RWPE2 (cell line): ENCODE data around the gene ARHGAP10.

Experiments
- ATAC-seq: fragments of 200-7000 bp; cut with Tn5 transposase; 3 replicates; pipeline ENCODE4 v1.9.1; 2021; ENCODE audit warnings: low read depth
- DNase-seq: peaks from one replicate; pipeline ENCODE4 v3.0.0-alpha.2; 2020; ENCODE audit warnings: low spot score
- H3K27ac ChIP-seq: fragments of 450-650 bp; 2 replicates; pipeline ENCODE4 v1.5.1; 2017; ENCODE audit warnings: mild to moderate bottlenecking; ENCODE audit not compliant: poor library complexity, severe bottlenecking
- H3K27me3 ChIP-seq: fragments of 250-450 bp; sonication (Bioruptor Pico); 2 replicates; pipeline ENCODE4 v1.5.1; 2021; ENCODE audit warnings: mild to moderate bottlenecking, moderate library complexity; ENCODE audit not compliant: insufficient read depth, poor library complexity, severe bottlenecking
- H3K36me3 ChIP-seq: fragments of 250-450 bp; sonication (Bioruptor Pico); 2 replicates; pipeline ENCODE4 v1.5.1; 2020; ENCODE audit warnings: low read depth, mild to moderate bottlenecking, moderate library complexity
- H3K4me1 ChIP-seq: fragments of 250-450 bp; sonication (Bioruptor Pico); 2 replicates; pipeline ENCODE4 v1.5.1; 2021; ENCODE audit warnings: mild to moderate bottlenecking, moderate library complexity; ENCODE audit not compliant: insufficient read depth, poor library complexity, severe bottlenecking
- H3K4me3 ChIP-seq: fragments of 250-450 bp; sonication (Bioruptor Pico); 2 replicates; pipeline ENCODE4 v1.5.1; 2021; ENCODE audit warnings: mild to moderate bottlenecking, moderate library complexity; ENCODE audit not compliant: severe bottlenecking
- H3K9me3 ChIP-seq: fragments of 250-450 bp; sonication (Bioruptor Pico); 2 replicates; pipeline ENCODE4 v1.5.1; 2021; ENCODE audit warnings: mild to moderate bottlenecking, moderate library complexity; ENCODE audit not compliant: severe bottlenecking
- CTCF ChIP-seq: fragments of 450-650 bp; IDR thresholded peaks from one replicate; pipeline ENCODE4 v1.5.1; 2017; ENCODE audit warnings: mild to moderate bottlenecking, moderate library complexity; ENCODE audit not compliant: poor library complexity, severe bottlenecking

The ARHGAP10 gene

DNA sequence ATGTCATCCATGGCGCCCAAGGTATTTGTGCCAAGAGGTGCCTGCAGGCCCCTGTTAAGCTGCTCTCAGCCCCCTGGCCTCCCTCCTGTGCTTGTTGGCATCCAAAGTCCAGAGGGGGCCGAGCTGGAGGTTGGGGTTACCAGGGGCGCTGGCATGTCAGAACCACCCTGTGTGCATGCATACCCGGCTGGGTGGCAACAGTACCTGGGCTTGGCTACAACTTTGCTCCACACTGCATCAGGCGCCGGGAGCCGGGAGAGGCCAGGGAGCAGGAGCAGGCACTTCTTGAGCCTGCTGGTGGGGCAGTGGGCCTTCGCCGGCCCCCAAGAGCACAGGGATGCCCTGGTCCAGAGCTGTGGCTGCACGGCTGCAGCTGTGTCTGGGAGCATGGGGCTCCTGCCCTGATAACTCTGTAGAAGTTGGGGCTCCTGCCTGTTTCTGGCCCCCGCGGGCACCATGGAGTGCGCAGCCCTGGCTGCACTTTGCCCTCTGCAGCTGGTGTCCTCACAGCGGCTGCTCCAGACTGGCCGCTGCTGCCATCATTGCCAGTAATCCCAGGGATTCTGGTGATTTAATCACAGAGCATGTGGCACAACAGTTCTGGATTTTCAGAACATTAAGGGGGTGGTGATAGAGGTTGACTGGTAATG is 130.3 kb downstream of the ARHGAP10 start:
- ATAC-seq = no peak; the same call in 2 of the 3 replicates
- Histone ChIP-seq H3K27me3 (no peaks in the 10 kb centered on the region), H3K9me3 (no peaks in the 10 kb centered on the region), H3K36me3 (peaks cover 25% of the 10 kb centered on the region), H3K27ac (no peak overlapping the region), H3K4me1 (no peaks in the 10 kb centered on the region), H3K4me3 (no peak overlapping the region)
- TF ChIP-seq CTCF = no peak
- no peak for DNase-seq

- Histone ChIP-seq H3K36me3 (peaks cover 20% of the 10 kb centered on the region), H3K4me1 (no peaks in the 10 kb centered on the region), H3K27ac (no peak overlapping the region), H3K9me3 (no peaks in the 10 kb centered on the region), H3K4me3 (no peak overlapping the region), H3K27me3 (no peaks in the 10 kb centered on the region)
- ATAC-seq = no peak
- no peak for TF ChIP-seq CTCF
- no peak for DNase-seq
Measured at GRCh38 chr4:147863111-147863747, 131.3 kb downstream of the ARHGAP10 start.

DNA sequence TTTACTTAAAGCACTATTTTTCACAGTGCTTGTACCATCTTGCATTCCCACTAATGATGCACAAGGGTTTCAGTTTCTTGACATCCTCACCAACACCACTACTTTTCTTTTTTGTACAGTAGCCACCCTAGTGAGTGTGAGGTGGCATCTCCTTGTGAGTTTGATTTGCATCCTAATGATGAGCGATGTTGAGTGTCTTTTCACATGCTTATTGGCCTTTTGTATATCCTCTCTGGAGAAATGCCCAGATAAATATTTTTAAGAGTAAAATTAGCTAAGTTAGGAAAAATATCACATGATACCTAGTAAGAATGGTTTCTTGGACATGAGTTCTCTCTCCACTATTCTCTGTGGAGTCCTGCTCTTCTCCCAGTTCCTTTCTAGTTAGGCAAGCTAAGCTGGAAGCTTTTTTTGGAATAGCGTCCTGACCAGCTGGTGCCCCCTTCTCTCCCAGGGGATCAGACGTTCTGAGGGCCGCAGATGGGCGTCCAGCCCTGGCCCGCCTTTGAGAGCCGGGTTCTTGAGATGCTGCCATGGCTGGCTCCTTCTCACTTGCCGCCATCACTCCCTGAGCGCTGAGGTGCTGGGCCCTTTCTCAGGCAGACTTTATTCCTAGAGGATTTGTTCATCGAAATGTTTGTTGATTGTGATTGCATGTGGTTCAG is 132.1 kb downstream of the ARHGAP10 start:
- H3K27me3 ChIP-seq = no peaks in the 10 kb centered on the region
- DNase-seq = no peak
- no peak for TF ChIP-seq CTCF
- no peak overlapping the region for H3K27ac ChIP-seq
- peaks cover 20% of the 10 kb centered on the region for H3K36me3 ChIP-seq
- no peaks in the 10 kb centered on the region for H3K9me3 ChIP-seq
- no peak overlapping the region for H3K4me3 ChIP-seq
- no peak for ATAC-seq
- H3K4me1 ChIP-seq = no peaks in the 10 kb centered on the region

- Histone ChIP-seq H3K27me3 (no peaks in the 10 kb centered on the region), H3K36me3 (peaks cover 20% of the 10 kb centered on the region)
Measured at GRCh38 chr4:147864607-147865006, 132.7 kb downstream of the ARHGAP10 start.

More at GRCh38 chr4:147864607-147865006, 132.7 kb downstream of the ARHGAP10 start:
- Histone ChIP-seq H3K4me3 (no peak overlapping the region), H3K27ac (no peak overlapping the region), H3K4me1 (no peaks in the 10 kb centered on the region), H3K9me3 (no peaks in the 10 kb centered on the region)
- ATAC-seq (no peak), DNase-seq (no peak)
- no peak for TF ChIP-seq CTCF
